ENCODE results near the gene COL4A1.

COL4A1 gene

DNA sequence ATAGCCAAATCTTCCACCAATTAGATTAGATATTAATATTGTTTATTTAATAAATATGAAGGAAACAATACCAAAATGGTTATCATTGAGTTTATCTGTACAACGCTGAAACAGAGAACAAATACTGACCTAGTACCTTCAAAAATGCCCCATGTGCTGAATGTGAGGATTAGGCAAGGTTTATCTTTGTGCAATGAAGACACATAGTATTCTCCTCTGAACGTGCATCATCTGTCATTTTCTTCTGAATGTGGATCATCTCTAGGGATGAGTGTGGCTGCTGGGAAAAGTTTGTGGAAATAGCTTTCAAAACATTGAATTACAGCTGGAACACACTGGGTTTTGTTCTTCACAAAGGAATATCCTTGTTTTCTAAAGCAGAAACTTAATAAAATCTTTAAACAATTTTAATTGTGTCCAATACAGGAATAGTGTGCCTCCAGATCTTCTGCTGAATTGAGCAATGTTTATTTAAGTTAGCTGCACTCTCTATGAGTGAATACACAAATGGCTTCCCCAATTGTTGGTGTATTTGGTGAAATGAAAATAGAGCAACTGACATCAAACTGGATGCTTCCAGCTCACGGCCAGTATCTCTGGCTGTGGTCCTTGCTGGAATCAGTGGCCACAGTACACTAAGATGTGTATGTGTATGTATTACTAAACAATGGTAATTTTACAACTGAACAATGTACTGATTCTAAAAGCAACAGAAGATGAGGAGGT is 6.7 kb downstream of the COL4A1 start:
- DNase-seq (ENCODE audit: low read depth in 2 of 2), result peak in 1 of 2 donors; percentile 61
- no peak overlapping the region for H3K4me3 ChIP-seq (replicated peaks in 1 of 2; ENCODE audit: low read depth in 2 of 2, low read length in 2 of 2)
- TF ChIP-seq, protein P1, sequence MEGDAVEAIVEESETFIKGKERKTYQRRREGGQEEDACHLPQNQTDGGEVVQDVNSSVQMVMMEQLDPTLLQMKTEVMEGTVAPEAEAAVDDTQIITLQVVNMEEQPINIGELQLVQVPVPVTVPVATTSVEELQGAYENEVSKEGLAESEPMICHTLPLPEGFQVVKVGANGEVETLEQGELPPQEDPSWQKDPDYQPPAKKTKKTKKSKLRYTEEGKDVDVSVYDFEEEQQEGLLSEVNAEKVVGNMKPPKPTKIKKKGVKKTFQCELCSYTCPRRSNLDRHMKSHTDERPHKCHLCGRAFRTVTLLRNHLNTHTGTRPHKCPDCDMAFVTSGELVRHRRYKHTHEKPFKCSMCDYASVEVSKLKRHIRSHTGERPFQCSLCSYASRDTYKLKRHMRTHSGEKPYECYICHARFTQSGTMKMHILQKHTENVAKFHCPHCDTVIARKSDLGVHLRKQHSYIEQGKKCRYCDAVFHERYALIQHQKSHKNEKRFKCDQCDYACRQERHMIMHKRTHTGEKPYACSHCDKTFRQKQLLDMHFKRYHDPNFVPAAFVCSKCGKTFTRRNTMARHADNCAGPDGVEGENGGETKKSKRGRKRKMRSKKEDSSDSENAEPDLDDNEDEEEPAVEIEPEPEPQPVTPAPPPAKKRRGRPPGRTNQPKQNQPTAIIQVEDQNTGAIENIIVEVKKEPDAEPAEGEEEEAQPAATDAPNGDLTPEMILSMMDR (IDR thresholded peaks at IDR 0.05; ENCODE audit: low read depth, low read length), result no peak

DNA sequence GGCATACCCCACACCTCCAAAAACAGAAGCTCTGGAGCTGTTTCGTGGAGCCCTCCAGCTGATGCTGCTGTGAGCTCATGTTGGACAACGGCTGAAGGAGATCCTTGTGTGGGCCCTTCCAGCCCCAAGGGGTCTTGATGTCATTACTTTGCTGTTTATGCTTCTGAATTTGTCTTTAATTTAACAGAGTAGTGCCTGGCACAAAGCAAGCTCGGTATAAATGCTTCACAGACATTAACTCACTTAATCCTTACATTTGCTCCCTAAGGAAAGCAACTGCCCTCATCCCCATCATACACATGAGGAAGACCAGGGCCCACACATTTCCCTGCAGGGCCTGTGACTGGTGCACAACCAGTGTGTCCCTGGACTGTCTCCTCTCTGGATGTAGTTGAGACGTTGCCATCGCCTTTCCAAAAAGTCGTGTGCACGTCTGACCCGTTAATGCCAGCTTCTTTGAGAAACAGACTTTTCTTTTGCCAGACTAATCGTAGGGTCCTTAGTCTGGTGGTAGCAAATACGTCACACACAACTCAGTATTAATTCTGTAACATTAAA is 7.6 kb downstream of the COL4A1 start:
- peak overlapping the region in 1 of 2 donors; percentile 3 for H3K4me3 ChIP-seq (replicated peaks in 1 of 2; ENCODE audit: low read depth in 2 of 2, low read length in 2 of 2)
- no peak for DNase-seq (ENCODE audit: low read depth in 2 of 2)
- TF ChIP-seq, protein P1 (IDR thresholded peaks at IDR 0.05; ENCODE audit: low read depth, low read length), result no peak

DNA sequence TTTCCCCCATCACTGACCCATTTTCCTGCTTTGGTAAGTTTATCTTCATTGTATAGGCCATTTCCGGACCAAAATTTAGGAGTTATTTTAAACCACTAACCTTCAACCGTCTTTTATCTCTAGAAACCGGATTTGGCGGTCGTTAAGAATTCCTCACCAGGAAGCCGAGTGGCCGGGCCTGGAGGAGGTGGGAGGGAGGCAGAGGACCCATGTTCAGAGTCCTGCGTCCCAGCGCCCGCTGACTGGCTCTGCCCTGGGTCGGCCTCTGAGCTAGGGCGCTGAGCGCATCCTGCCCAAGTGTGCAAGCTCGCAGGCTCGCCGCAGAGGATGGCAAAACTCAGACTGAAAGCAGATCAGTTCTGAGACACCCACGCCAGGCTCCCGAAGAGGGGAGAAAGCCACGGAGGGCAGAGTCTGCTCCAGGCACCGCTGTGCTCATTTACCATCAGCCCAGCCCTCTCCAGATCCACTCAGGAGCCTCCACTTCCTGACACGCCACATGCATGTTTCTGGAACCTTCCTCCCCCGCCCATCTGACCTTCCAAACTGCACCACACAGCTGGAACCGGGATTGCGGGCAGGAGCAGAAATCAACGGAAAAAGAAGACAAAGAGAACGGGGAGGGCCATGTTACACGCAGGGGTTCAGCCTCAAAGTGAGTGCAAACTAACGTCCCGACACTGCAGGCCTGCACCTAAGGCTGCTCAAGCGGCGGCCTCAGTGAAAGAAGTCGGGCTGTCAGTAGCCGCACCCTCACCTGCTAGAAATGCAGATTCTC is 8.3 kb downstream of the COL4A1 start:
- DNase-seq (ENCODE audit: low read depth in 2 of 2), result peak; percentile 61 to 70
- TF ChIP-seq, protein P1 (IDR thresholded peaks at IDR 0.05; ENCODE audit: low read depth, low read length), result no peak
- peak overlapping the region in 1 of 2 donors; percentile 16 for H3K4me3 ChIP-seq (replicated peaks in 1 of 2; ENCODE audit: low read depth in 2 of 2, low read length in 2 of 2)

DNA sequence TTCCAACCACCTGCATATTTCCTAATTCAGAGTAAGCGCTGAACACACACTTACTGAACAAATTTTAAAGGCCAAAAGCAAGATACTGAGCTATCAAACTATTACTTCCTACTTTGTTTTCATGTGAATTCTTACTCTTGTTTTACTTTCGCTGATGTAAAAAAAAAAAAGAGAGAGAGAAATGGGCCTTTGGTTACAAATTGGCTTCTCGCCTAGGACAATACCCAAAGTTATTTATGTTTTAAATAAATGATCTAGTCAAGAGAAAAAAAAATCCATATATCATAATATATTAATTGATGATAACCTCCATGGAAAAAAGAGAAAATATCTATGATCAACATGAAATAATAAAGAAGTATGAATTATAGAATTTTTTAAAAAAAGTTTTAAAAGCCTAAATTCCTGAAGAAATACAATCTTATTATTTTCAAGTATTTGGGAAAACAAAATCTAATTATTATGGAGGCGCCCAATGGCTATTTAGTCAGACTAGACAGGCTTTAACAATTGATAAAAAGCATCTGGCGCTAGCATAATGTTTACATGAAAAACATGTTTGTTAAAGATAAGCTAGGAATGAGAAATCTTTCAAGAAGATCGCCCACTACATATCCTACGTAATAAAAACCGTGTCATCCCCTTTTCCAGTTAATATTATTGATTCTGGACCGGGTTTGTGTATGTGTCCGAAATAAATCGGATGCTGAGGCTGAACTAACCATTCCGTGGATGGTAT is 9.0 kb downstream of the COL4A1 start:
- peak in 1 of 2 donors; percentile 51 for DNase-seq (ENCODE audit: low read depth in 2 of 2)
- TF ChIP-seq, protein P1 (IDR thresholded peaks at IDR 0.05; ENCODE audit: low read depth, low read length), result no peak
- H3K4me3 ChIP-seq (replicated peaks in 1 of 2; ENCODE audit: low read depth in 2 of 2, low read length in 2 of 2), result no peak overlapping the region

DNA sequence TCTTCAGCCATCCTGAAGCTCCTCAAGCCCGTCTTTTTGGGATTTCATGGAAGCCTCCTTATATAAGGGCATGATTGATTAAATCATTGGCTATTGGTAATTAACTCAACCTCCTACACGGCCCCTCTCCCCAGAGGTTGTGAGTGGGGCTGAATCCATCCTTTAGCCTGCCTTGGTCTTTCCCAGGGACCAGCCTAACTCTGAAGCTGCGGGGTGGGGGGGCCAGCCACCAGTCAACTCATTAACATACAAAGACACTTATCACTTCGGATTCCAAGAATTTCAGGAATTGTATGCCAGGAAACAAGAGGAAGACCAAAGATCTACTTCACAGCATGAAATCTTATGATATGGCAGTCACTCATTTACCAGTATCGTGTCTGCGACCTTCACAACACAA is 9.9 kb downstream of the COL4A1 start:
- H3K4me3 ChIP-seq (replicated peaks in 1 of 2; ENCODE audit: low read depth in 2 of 2, low read length in 2 of 2), result no peak overlapping the region
- TF ChIP-seq, protein P1 (IDR thresholded peaks at IDR 0.05; ENCODE audit: low read depth, low read length), result no peak
- DNase-seq (ENCODE audit: low read depth in 2 of 2), result no peak

DNA sequence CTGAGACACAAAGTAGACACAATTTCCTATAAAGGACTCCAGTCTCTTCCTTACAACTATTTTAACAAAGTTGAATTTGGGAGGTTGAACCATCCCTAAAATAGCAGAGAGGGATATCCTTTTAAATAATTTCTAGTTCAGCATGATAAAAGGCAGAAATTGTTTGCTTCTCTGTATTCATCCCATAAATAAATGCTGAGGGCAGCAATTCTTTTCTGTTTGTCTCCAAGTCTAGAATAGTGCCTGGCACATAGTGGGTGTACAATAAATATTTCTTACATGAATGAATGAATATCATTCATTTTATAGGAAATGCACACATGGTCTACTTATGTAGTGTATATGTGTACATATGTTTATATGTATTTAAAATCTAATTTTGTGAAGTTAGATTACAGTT is 12.3 kb downstream of the COL4A1 start:
- no peak overlapping the region for H3K4me3 ChIP-seq (replicated peaks in 1 of 2; ENCODE audit: low read depth in 2 of 2, low read length in 2 of 2)
- no peak for DNase-seq (ENCODE audit: low read depth in 2 of 2)
- TF ChIP-seq, protein P1 (IDR thresholded peaks at IDR 0.05; ENCODE audit: low read depth, low read length), result no peak
